LNCaP clone FGC (cell line): ENCODE data around the gene LZTFL1.
A peak's percentile ranks its signal among the peaks of the same experiment; 100 is the strongest.

Experiments used
- DNase-seq: peaks from one replicate; pipeline ENCODE4 v3.0.0-alpha.2; 2011; ENCODE audit warnings: low read depth
- H3K4me3 ChIP-seq: 2 replicates; pipeline ENCODE4 v1.5.1; 2011; ENCODE audit warnings: mild to moderate bottlenecking, low read depth, low read length, control low read depth
- CTCF ChIP-seq: IDR thresholded peaks from 2 replicates; pipeline ENCODE4 v1.5.1; 2012; ENCODE audit warnings: mild to moderate bottlenecking; ENCODE audit not compliant: control insufficient read depth, insufficient read depth; ENCODE audit errors: extremely low read depth

LZTFL1 gene

DNA sequence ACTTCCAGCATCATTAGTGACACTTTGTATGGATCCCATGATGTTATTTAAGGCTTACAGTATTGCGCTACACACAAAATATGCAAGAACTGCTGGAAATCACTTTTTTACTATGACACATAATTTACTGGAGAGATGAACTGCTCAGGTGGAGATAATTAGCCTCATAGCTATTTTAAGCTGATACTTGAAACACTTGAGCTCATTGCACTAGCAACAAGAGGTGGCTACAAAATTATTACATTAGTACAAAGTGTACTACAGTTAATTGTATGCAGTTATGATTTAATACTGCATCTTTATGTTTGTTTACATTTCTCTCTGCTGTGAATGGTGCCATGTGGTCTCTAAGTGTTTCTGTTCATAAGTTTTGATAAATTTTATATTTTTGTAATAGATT, 6.5 kb upstream of the LZTFL1 start:
- no peak overlapping the region for H3K4me3 ChIP-seq
- no peak for TF ChIP-seq CTCF
- no peak for DNase-seq

GRCh38 chr3:45844616-45845015, 2.7 kb upstream of the LZTFL1 start:
- no peak for TF ChIP-seq CTCF
- H3K4me3 ChIP-seq = no peak overlapping the region
- DNase-seq = no peak

DNA sequence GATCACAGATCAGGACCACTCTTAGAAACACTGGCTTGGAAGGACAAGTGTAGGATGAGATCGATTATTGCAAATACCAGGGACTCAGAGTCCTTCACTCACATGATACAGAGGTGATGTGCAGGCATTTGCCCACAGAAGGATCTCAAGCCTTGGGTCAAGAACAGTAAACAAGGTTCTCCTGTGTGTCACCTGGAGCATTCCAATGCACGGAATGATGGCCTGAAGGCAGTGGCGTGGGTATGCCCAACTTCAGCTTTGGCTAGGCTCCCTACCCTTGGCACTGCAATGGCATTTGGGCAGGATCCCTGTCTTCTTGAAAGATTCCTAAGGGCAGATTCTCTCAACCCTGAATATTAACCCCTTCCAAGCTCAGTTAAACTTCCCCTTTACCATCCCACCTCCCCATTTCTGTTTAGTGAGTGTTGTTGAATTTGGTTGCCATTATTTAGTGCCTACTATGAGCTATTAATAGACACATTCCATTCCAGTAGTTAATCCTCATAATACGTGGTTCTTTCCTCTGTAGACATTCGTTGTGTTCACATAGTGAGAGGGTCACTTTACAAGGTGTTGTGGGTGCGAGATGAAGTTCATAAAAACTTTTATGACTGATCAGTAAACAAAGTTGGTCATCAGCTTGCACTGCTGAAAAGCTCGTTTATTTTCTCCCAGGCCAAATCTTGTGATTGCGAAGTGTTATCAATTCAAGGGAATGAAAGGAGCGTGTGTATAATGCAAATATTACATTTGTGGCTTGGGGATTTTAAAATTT, 1.1 kb upstream of the LZTFL1 start:
- TF ChIP-seq CTCF = no peak
- no peak overlapping the region for H3K4me3 ChIP-seq
- DNase-seq = peak; percentile 67

GRCh38 chr3:45841420-45841756, 531 bp downstream of the LZTFL1 start:
- TF ChIP-seq CTCF = no peak
- DNase-seq = no peak
- H3K4me3 ChIP-seq = peak overlapping the region; percentile 93

GRCh38 chr3:45838466-45838865, 3.5 kb downstream of the LZTFL1 start:
- TF ChIP-seq CTCF = no peak
- DNase-seq = no peak
- no peak overlapping the region for H3K4me3 ChIP-seq

GRCh38 chr3:45832699-45833098, 9.2 kb downstream of the LZTFL1 start:
- DNase-seq = no peak
- H3K4me3 ChIP-seq = no peak overlapping the region
- peak; percentile 75 for TF ChIP-seq CTCF

DNA sequence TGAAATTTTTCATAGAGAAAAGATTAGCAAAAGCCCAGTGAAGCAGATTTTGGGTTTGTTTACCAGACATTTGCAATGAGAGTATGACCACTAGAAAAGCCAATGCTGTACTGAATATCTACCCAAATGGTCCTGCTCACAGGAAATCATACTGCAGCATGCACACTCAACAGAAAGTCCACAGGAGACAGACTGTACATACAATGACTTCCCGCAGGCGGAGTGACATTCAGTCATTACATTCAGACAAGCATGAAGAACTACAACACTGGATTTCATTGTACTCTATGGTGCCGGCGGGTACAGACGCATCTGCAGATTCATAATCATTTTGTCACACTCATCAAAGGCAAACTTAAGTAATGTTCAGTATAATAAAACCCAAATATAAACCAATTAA, 11.8 kb downstream of the LZTFL1 start:
- no peak overlapping the region for H3K4me3 ChIP-seq
- DNase-seq = no peak
- TF ChIP-seq CTCF = no peak
